Skeletal muscle tissue (tissue), 4 donors: ENCODE results near the gene GRSF1. TPM values are rescaled to one million over a fixed set of nuclear protein-coding genes. Genes with fewer than 3 reads are reported as not detected.

Experiments
- H3K27ac ChIP-seq: one replicate; pipeline ENCODE4 v1.7.0; 2013; ENCODE audit warnings: mild to moderate bottlenecking, low read depth, low read length, inconsistent platforms
- H3K27me3 ChIP-seq, 3 donors: one replicate each; pipeline ENCODE4 v1.7.0; 2013; ENCODE audit warnings: low read length in 3 of 3; ENCODE audit not compliant: control insufficient read depth in 3 of 3, insufficient read depth in 3 of 3
- H3K36me3 ChIP-seq, 3 donors: one replicate each; pipeline ENCODE4 v1.7.0; 2013; ENCODE audit warnings: low read length in 3 of 3; ENCODE audit not compliant: control insufficient read depth in 3 of 3, insufficient read depth in 3 of 3
- H3K4me1 ChIP-seq, 3 donors: one replicate each; pipeline ENCODE4 v1.7.0; 2013; ENCODE audit warnings: low read length in 3 of 3, mild to moderate bottlenecking in 3 of 3; ENCODE audit not compliant: control insufficient read depth in 3 of 3, insufficient read depth in 3 of 3
- H3K4me3 ChIP-seq, 3 donors: one replicate each; pipeline ENCODE4 v1.7.0; 2013; ENCODE audit warnings: low read length in 3 of 3
- H3K9ac ChIP-seq, 3 donors: one replicate each; pipeline ENCODE4 v1.7.0; 2013; ENCODE audit warnings: low read length in 3 of 3, mild to moderate bottlenecking in 3 of 3, moderate library complexity in 2 of 3, low read depth in 1 of 3
- H3K9me3 ChIP-seq, 3 donors: one replicate each; pipeline ENCODE4 v1.7.0; 2013; ENCODE audit warnings: low read length in 3 of 3; ENCODE audit not compliant: control insufficient read depth in 3 of 3
- total RNA-seq: library from RNA; depleted of rRNA; stranded (reverse); fragments of >200 nt; gene quantifications from one replicate; pipeline ENCODE4 v1.2.3, GENCODE V29; 2014
- donor health status: Osteomylitis.

Gene GRSF1
- total RNA-seq, 1 donor from 2014 or later, result 87.7 TPM

GRCh38 chr4:70838204-70838603 is 1.5 kb downstream of the GRSF1 start:
- Histone ChIP-seq H3K27me3 (no peaks in the 10 kb centered on the region), H3K36me3 (peaks cover 9 to 10% (median 9%) of the 10 kb centered on the region in 3 donors), H3K27ac (peak overlapping the region; percentile 80), H3K9ac (peak overlapping the region; percentile 77 to 96 (median 96)), H3K4me3 (peak overlapping the region; percentile 89 to 94 (median 94)), H3K9me3 (no peaks in the 10 kb centered on the region), H3K4me1 (peaks cover 16 to 24% (median 20%) of the 10 kb centered on the region in 3 donors)

GRCh38 chr4:70836081-70836480 is 3.6 kb downstream of the GRSF1 start:
- Histone ChIP-seq H3K9me3 (no peaks in the 10 kb centered on the region), H3K36me3 (peaks cover 15 to 24% (median 17%) of the 10 kb centered on the region in 3 donors), H3K4me3 (no peak overlapping the region), H3K27ac (no peak overlapping the region), H3K4me1 (peaks cover 16 to 24% (median 20%) of the 10 kb centered on the region in 3 donors), H3K9ac (no peak overlapping the region), H3K27me3 (no peaks in the 10 kb centered on the region)

- Histone ChIP-seq H3K9ac (no peak overlapping the region), H3K27ac (no peak overlapping the region), H3K36me3 (peaks cover 20 to 36% (median 27%) of the 10 kb centered on the region in 3 donors), H3K27me3 (no peaks in the 10 kb centered on the region), H3K9me3 (no peaks in the 10 kb centered on the region), H3K4me1 (peaks cover 23 to 30% (median 24%) of the 10 kb centered on the region in 3 donors), H3K4me3 (no peak overlapping the region)
Observed at GRCh38 chr4:70833675-70834074, 6.0 kb downstream of the GRSF1 start.

GRCh38 chr4:70831293-70831692 is 8.4 kb downstream of the GRSF1 start:
- H3K4me1 ChIP-seq, result peaks cover 7 to 13% (median 13%) of the 10 kb centered on the region in 3 donors
- H3K27ac ChIP-seq, result no peak overlapping the region
- H3K4me3 ChIP-seq, result no peak overlapping the region
- H3K27me3 ChIP-seq, result no peaks in the 10 kb centered on the region
- no peak overlapping the region for H3K9ac ChIP-seq
- H3K36me3 ChIP-seq, result peaks cover 29 to 40% (median 30%) of the 10 kb centered on the region in 3 donors
- H3K9me3 ChIP-seq, result no peaks in the 10 kb centered on the region

GRCh38 chr4:70830054-70830453 is 9.6 kb downstream of the GRSF1 start:
- Histone ChIP-seq H3K27ac (peak overlapping the region; percentile 1), H3K27me3 (no peaks in the 10 kb centered on the region), H3K36me3 (peaks cover 32 to 48% (median 36%) of the 10 kb centered on the region in 3 donors), H3K9ac (no peak overlapping the region), H3K9me3 (no peaks in the 10 kb centered on the region), H3K4me3 (no peak overlapping the region), H3K4me1 (peaks cover 3 to 10% (median 9%) of the 10 kb centered on the region in 3 donors)

- no peaks in the 10 kb centered on the region for H3K27me3 ChIP-seq
- H3K4me3 ChIP-seq, result no peak overlapping the region
- peak overlapping the region; percentile 1 for H3K27ac ChIP-seq
- no peaks in the 10 kb centered on the region for H3K9me3 ChIP-seq
- peaks cover 35 to 52% (median 39%) of the 10 kb centered on the region in 3 donors for H3K36me3 ChIP-seq
- H3K4me1 ChIP-seq, result peaks cover 3 to 10% (median 9%) of the 10 kb centered on the region in 3 donors
- no peak overlapping the region for H3K9ac ChIP-seq
Observed at GRCh38 chr4:70829492-70829891, 10.2 kb downstream of the GRSF1 start.

GRCh38 chr4:70829015-70829414 is 10.7 kb downstream of the GRSF1 start:
- H3K36me3 ChIP-seq, result peaks cover 36 to 55% (median 36%) of the 10 kb centered on the region in 3 donors
- no peaks in the 10 kb centered on the region for H3K9me3 ChIP-seq
- peaks cover 3 to 10% (median 9%) of the 10 kb centered on the region in 3 donors for H3K4me1 ChIP-seq
- H3K9ac ChIP-seq, result no peak overlapping the region
- H3K27ac ChIP-seq, result peak overlapping the region; percentile 1
- H3K4me3 ChIP-seq, result no peak overlapping the region
- no peaks in the 10 kb centered on the region for H3K27me3 ChIP-seq

- Histone ChIP-seq H3K27ac (no peak overlapping the region), H3K4me1 (no peaks in the 10 kb centered on the region), H3K36me3 (peaks cover 4 to 39% (median 28%) of the 10 kb centered on the region in 3 donors), H3K9ac (no peak overlapping the region), H3K27me3 (no peaks in the 10 kb centered on the region), H3K9me3 (no peaks in the 10 kb centered on the region), H3K4me3 (no peak overlapping the region)
Observed at GRCh38 chr4:70818921-70819320, 20.8 kb downstream of the GRSF1 start.

GRCh38 chr4:70818173-70818855 is 21.4 kb downstream of the GRSF1 start:
- Histone ChIP-seq H3K27ac (no peak overlapping the region), H3K9ac (no peak overlapping the region), H3K36me3 (peaks cover 4 to 37% (median 24%) of the 10 kb centered on the region in 3 donors), H3K4me1 (no peaks in the 10 kb centered on the region), H3K9me3 (no peaks in the 10 kb centered on the region), H3K4me3 (no peak overlapping the region), H3K27me3 (no peaks in the 10 kb centered on the region)

GRCh38 chr4:70816894-70817293 is 22.8 kb downstream of the GRSF1 start:
- Histone ChIP-seq H3K9ac (no peak overlapping the region), H3K4me1 (no peaks in the 10 kb centered on the region), H3K36me3 (peaks cover 1 to 29% (median 21%) of the 10 kb centered on the region in 3 donors), H3K27ac (no peak overlapping the region), H3K4me3 (no peak overlapping the region), H3K9me3 (no peaks in the 10 kb centered on the region), H3K27me3 (no peaks in the 10 kb centered on the region)
